Measurements from ENCODE around the gene ZNF526.

ZNF526 gene

DNA sequence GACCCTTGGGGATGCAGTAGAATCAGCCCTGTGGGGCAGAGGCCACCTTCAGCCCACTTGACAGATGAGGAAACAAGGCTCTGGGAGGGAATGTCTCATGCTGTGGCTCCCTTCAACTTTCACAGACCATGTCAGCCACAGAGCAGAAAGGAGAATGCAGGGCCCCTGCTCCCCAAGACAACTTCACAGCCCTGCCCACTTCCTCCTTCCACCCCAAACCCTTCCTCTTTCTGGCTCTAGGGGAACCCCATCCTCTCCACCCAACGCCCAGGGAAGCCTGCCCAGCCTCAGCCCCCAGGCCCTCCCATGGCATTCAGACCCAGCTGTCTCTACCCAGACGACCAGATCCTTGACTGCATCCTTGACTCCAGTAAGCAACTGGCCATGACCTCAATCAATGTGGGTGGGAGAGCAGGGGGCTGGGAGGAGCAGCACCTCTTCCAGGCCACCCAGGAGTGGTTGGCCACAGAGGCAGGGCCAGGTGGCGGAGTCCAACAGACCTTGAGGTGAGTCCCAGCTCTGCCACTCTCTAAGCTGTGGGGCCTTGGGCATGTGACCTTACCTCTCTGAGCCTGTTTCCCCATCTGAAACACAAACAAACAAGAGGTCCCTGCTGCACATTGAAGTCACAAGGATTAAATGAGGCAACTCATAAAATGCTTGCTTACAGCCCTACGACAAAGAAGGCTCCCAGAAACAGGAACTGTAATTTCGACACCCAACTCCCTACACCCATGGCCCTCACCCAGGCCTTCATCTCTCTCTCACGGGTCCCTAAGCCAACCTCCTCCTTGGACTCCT lies 18.4 kb upstream of the ZNF526 start:
- peaks cover 62% of the 10 kb centered on the region; the same call in 1 of the 2 replicates for H3K36me3 ChIP-seq (ENCODE audit: insufficient read depth, low read length)

DNA sequence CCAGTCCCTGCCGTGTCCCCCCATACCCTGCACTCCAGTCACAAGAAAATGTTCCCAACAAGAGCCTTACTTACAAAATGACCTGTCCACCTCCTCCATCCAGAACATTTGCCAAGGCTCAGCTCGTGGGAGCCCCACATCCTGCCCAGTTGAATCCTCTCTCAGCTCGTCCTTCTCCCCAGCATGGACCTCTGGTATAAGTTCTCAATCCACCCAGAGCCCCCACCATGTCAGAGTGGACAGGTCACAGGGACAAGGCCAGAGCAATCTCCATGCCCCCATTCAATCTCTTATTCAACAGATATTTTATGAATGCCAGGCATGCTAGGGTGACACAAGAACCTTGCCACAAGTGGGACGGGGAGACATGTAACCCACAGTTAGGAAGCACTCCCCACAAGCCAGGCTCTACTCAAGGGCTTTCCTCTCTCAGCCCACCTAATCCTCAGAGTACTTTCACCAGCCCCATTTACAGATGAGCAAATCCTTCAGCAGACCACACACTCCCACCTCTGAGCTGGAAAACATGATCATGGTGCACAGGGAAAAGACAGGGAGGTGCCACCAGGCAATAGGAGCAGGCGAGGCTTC lies 17.7 kb upstream of the ZNF526 start:
- Histone ChIP-seq H3K9me3 (ENCODE audit: insufficient read depth, low read depth, low read length) (no peaks in the 10 kb centered on the region), H3K9ac (ENCODE audit: low read depth, low read length, poor library complexity, severe bottlenecking) (no peak overlapping the region), H3F3A (ENCODE audit: low read depth) (peaks cover 22% of the 10 kb centered on the region), H3K4me3 (ENCODE audit: low read length, poor library complexity, severe bottlenecking) (no peak overlapping the region), H3K36me3 (ENCODE audit: insufficient read depth, low read length) (peaks cover 65% of the 10 kb centered on the region; the same call in 1 of the 2 replicates), H3K9me2 (replicated peaks; ENCODE audit: low read depth, low read length) (no peaks in the 10 kb centered on the region), H4K20me1 (ENCODE audit: insufficient read depth, low read length, poor library complexity, severe bottlenecking) (peaks cover 2% of the 10 kb centered on the region), H3K79me2 (ENCODE audit: insufficient read depth, low read length) (peaks cover 55% of the 10 kb centered on the region), H3K27me3 (ENCODE audit: insufficient read depth, low read length, poor library complexity, severe bottlenecking) (no peaks in the 10 kb centered on the region), H3K4me1 (ENCODE audit: insufficient read depth, low read length, poor library complexity, severe bottlenecking) (peaks cover 47% of the 10 kb centered on the region), H2AFZ (ENCODE audit: low read length) (no peak overlapping the region), H3K4me2 (ENCODE audit: low read depth, low read length, poor library complexity, severe bottlenecking) (no peak overlapping the region)
- TF ChIP-seq, protein P1, sequence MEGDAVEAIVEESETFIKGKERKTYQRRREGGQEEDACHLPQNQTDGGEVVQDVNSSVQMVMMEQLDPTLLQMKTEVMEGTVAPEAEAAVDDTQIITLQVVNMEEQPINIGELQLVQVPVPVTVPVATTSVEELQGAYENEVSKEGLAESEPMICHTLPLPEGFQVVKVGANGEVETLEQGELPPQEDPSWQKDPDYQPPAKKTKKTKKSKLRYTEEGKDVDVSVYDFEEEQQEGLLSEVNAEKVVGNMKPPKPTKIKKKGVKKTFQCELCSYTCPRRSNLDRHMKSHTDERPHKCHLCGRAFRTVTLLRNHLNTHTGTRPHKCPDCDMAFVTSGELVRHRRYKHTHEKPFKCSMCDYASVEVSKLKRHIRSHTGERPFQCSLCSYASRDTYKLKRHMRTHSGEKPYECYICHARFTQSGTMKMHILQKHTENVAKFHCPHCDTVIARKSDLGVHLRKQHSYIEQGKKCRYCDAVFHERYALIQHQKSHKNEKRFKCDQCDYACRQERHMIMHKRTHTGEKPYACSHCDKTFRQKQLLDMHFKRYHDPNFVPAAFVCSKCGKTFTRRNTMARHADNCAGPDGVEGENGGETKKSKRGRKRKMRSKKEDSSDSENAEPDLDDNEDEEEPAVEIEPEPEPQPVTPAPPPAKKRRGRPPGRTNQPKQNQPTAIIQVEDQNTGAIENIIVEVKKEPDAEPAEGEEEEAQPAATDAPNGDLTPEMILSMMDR (conservative IDR thresholded peaks at IDR 0.05; ENCODE audit: low read length) = no peak
- TF ChIP-seq EZH2phosphoT487 (IDR thresholded peaks at IDR 0.05; ENCODE audit: borderline replicate concordance) = no peak

More for the DNA sequence above, 18.4 kb upstream of the ZNF526 start:
- Histone ChIP-seq H3F3A (ENCODE audit: low read depth) (peaks cover 22% of the 10 kb centered on the region), H4K20me1 (ENCODE audit: insufficient read depth, low read length, poor library complexity, severe bottlenecking) (no peaks in the 10 kb centered on the region), H3K27me3 (ENCODE audit: insufficient read depth, low read length, poor library complexity, severe bottlenecking) (no peaks in the 10 kb centered on the region), H3K4me2 (ENCODE audit: low read depth, low read length, poor library complexity, severe bottlenecking) (peak overlapping the region; percentile 98), H3K4me1 (ENCODE audit: insufficient read depth, low read length, poor library complexity, severe bottlenecking) (peaks cover 50% of the 10 kb centered on the region), H3K4me3 (ENCODE audit: low read length, poor library complexity, severe bottlenecking) (no peak overlapping the region), H3K9ac (ENCODE audit: low read depth, low read length, poor library complexity, severe bottlenecking) (no peak overlapping the region), H3K9me2 (replicated peaks; ENCODE audit: low read depth, low read length) (no peaks in the 10 kb centered on the region), H3K9me3 (ENCODE audit: insufficient read depth, low read depth, low read length) (no peaks in the 10 kb centered on the region), H3K79me2 (ENCODE audit: insufficient read depth, low read length) (peaks cover 48% of the 10 kb centered on the region), H2AFZ (ENCODE audit: low read length) (no peak overlapping the region)
- no peak for TF ChIP-seq EZH2phosphoT487 (IDR thresholded peaks at IDR 0.05; ENCODE audit: borderline replicate concordance)
- TF ChIP-seq, protein P1 (conservative IDR thresholded peaks at IDR 0.05; ENCODE audit: low read length) = no peak

DNA sequence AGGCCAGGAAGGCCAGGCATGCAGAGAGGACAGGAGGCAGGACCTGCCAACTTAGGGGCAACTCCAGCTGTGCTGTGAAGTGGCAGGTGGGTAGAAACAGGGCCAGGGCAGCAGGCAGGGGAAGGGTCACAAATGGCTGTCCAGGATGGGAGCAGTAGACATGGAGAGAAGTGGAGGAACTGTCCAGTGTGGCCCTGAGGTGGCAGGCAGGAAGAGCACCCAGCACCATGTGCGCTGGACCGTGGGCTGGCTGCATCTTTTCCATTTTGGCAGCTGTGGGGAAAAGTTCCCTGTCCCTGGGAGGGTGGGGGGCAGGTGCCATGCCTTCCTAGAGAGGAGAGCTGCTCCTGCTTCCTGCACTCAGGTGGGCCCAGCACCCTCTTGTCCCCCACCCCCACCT lies 16.4 kb upstream of the ZNF526 start:
- Histone ChIP-seq H3K9ac (ENCODE audit: low read depth, low read length, poor library complexity, severe bottlenecking) (no peak overlapping the region), H2AFZ (ENCODE audit: low read length) (no peak overlapping the region), H3K27me3 (ENCODE audit: insufficient read depth, low read length, poor library complexity, severe bottlenecking) (no peaks in the 10 kb centered on the region), H4K20me1 (ENCODE audit: insufficient read depth, low read length, poor library complexity, severe bottlenecking) (peaks cover 3% of the 10 kb centered on the region), H3K4me3 (ENCODE audit: low read length, poor library complexity, severe bottlenecking) (no peak overlapping the region), H3K4me1 (ENCODE audit: insufficient read depth, low read length, poor library complexity, severe bottlenecking) (peaks cover 35% of the 10 kb centered on the region), H3K36me3 (ENCODE audit: insufficient read depth, low read length) (peaks cover 75% of the 10 kb centered on the region; the same call in 1 of the 2 replicates), H3K9me3 (ENCODE audit: insufficient read depth, low read depth, low read length) (no peaks in the 10 kb centered on the region), H3F3A (ENCODE audit: low read depth) (peaks cover 20% of the 10 kb centered on the region), H3K9me2 (replicated peaks; ENCODE audit: low read depth, low read length) (no peaks in the 10 kb centered on the region), H3K4me2 (ENCODE audit: low read depth, low read length, poor library complexity, severe bottlenecking) (no peak overlapping the region), H3K79me2 (ENCODE audit: insufficient read depth, low read length) (peaks cover 62% of the 10 kb centered on the region)
- no peak for TF ChIP-seq EZH2phosphoT487 (IDR thresholded peaks at IDR 0.05; ENCODE audit: borderline replicate concordance)
- TF ChIP-seq, protein P1 (conservative IDR thresholded peaks at IDR 0.05; ENCODE audit: low read length) = no peak

All from Loucy (cell line).